ENCODE measurements around the gene IMMP1L. TPM values are rescaled to one million over a fixed set of nuclear protein-coding genes. Genes with fewer than 3 reads are reported as not detected.

Gene IMMP1L
- total RNA-seq, 1 experiment from 2014 or later, result 31.4 TPM

DNA sequence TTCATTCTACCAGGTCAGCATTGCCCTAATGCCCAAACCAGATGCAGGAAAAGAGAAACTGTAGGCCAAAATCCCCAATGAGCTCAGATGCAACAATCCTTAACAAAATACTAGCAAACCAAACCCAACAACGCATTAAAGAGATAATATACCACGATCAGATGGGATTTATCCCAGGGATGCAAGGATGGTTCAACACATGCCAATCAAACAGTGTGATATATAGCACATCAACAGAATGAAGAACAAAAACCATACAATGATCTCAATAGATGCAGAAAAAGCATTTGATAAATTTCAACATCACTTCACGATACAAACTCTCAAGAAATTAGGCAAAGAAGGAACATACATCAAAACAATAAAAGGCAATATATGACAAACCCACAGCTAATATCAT lies 45.0 kb downstream of the IMMP1L start:
- Histone ChIP-seq H3F3A (ENCODE audit: low read length, unreplicated experiment) (no peaks in the 10 kb centered on the region), H3K4me1 (ENCODE audit: insufficient read depth, low read length) (no peaks in the 10 kb centered on the region), H3K27ac (ENCODE audit: low read length) (no peak overlapping the region), H3K27me3 (ENCODE audit: low read length) (no peaks in the 10 kb centered on the region), H3K4me3 (ENCODE audit: low read length) (no peak overlapping the region), H2AFZ (ENCODE audit: low read length) (no peak overlapping the region), H3K9me2 (replicated peaks; ENCODE audit: low read length) (no peaks in the 10 kb centered on the region), H3K36me3 (ENCODE audit: low read depth, low read length) (peaks cover 24% of the 10 kb centered on the region; the same call in 1 of the 2 replicates), H3K9me3 (ENCODE audit: low read length) (no peaks in the 10 kb centered on the region), H3K4me2 (ENCODE audit: low read length) (no peak overlapping the region), H4K20me1 (ENCODE audit: low read length) (no peaks in the 10 kb centered on the region), H3K79me2 (ENCODE audit: low read length) (no peaks in the 10 kb centered on the region), H3K9ac (ENCODE audit: low read length) (no peak overlapping the region)
- intact Hi-C loops (cut with micrococcal nuclease), result no loop called here
- no TSS peak for BruUV-seq (replicated peaks)
- ChIA-PET CTCF (no interaction called here), POLR2A (ENCODE audit: unreplicated experiment) (no interaction called here)
- DNase-seq, result no peak
- no peak for ATAC-seq
- TF ChIP-seq EZH2 (IDR thresholded peaks at IDR 0.05; ENCODE audit: low read length, unreplicated experiment) (no peak), EZH2phosphoT487 (IDR thresholded peaks at IDR 0.05; ENCODE audit: borderline replicate concordance, low read length) (no peak)
- TF ChIP-seq, protein P1, sequence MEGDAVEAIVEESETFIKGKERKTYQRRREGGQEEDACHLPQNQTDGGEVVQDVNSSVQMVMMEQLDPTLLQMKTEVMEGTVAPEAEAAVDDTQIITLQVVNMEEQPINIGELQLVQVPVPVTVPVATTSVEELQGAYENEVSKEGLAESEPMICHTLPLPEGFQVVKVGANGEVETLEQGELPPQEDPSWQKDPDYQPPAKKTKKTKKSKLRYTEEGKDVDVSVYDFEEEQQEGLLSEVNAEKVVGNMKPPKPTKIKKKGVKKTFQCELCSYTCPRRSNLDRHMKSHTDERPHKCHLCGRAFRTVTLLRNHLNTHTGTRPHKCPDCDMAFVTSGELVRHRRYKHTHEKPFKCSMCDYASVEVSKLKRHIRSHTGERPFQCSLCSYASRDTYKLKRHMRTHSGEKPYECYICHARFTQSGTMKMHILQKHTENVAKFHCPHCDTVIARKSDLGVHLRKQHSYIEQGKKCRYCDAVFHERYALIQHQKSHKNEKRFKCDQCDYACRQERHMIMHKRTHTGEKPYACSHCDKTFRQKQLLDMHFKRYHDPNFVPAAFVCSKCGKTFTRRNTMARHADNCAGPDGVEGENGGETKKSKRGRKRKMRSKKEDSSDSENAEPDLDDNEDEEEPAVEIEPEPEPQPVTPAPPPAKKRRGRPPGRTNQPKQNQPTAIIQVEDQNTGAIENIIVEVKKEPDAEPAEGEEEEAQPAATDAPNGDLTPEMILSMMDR (conservative IDR thresholded peaks at IDR 0.05; ENCODE audit: low read depth, low read length), result no peak

DNA sequence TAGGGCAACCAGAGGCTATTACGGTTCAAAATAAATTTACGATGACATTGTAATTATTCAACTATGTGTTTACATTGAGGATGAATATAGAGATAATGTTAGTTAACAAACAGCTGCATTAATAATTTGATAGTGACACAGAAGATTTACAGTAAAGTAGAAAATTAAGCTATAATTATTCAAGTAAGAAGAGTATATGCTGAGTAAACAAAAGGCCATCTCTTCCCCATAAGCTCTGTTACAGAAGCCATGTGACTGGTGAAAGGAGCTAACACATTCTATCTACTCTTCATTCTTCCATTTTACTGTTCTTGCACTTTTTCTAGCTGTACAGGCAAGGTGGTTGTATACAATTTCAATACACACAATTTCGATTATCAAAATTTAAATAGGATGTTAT lies 54.2 kb downstream of the IMMP1L start:
- no peaks in the 10 kb centered on the region for H3K79me2 ChIP-seq (ENCODE audit: low read length)
- no peaks in the 10 kb centered on the region for H3K27me3 ChIP-seq (ENCODE audit: low read length)
- no peaks in the 10 kb centered on the region for H3K4me1 ChIP-seq (ENCODE audit: insufficient read depth, low read length)
- TF ChIP-seq, protein P1 (conservative IDR thresholded peaks at IDR 0.05; ENCODE audit: low read depth, low read length), result no peak
- TF ChIP-seq EZH2 (IDR thresholded peaks at IDR 0.05; ENCODE audit: low read length, unreplicated experiment) (no peak), EZH2phosphoT487 (IDR thresholded peaks at IDR 0.05; ENCODE audit: borderline replicate concordance, low read length) (no peak)
- intact Hi-C loops (cut with micrococcal nuclease), result no loop called here
- 0 out of 2 replicates have a peak, but pooled peaks cover 7% of the 10 kb centered on the region for H3K36me3 ChIP-seq (ENCODE audit: low read depth, low read length)
- H2AFZ ChIP-seq (ENCODE audit: low read length), result no peak overlapping the region
- no peaks in the 10 kb centered on the region for H3K9me2 ChIP-seq (replicated peaks; ENCODE audit: low read length)
- no TSS peak for BruUV-seq (replicated peaks)
- DNase-seq, result no peak
- H3K9me3 ChIP-seq (ENCODE audit: low read length), result no peaks in the 10 kb centered on the region
- ATAC-seq, result no peak
- H3K4me2 ChIP-seq (ENCODE audit: low read length), result no peak overlapping the region
- CTCF ChIA-PET, result no interaction called here
- no peaks in the 10 kb centered on the region for H4K20me1 ChIP-seq (ENCODE audit: low read length)
- POLR2A ChIA-PET (ENCODE audit: unreplicated experiment), result interaction anchor here (0.5 kb wide), 1 partner anchor 37 kb away, joined by 3 read pairs; no protein-coding TSS in a partner anchor
- no peaks in the 10 kb centered on the region for H3F3A ChIP-seq (ENCODE audit: low read length, unreplicated experiment)
- H3K27ac ChIP-seq (ENCODE audit: low read length), result no peak overlapping the region
- no peak overlapping the region for H3K9ac ChIP-seq (ENCODE audit: low read length)
- no peak overlapping the region for H3K4me3 ChIP-seq (ENCODE audit: low read length)

DNA sequence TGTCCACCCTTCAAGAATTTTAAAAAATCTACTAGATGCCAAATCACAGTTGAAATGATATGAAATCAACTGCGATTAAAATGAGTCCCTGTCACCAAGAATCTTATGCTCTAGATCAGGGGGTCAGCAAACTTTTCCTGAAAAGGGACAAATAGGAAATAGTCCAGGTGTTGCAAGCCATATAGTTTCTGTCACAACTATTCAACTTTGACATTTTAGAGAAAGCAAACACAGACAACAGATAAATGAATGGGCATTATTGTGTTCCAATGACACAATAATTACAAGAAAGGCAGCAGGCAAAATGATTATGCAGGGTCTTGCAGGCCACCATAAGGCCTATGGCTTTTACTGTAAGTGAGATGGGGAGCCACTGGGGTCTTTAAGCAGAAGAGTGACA lies 58.6 kb downstream of the IMMP1L start:
- POLR2A ChIA-PET (ENCODE audit: unreplicated experiment), result no interaction called here

More for the DNA sequence above, 58.6 kb downstream of the IMMP1L start:
- Histone ChIP-seq H3K79me2 (ENCODE audit: low read length) (no peaks in the 10 kb centered on the region), H3K4me3 (ENCODE audit: low read length) (no peak overlapping the region), H3K9me3 (ENCODE audit: low read length) (no peaks in the 10 kb centered on the region), H3K36me3 (ENCODE audit: low read depth, low read length) (0 out of 2 replicates have a peak, but pooled peaks cover 7% of the 10 kb centered on the region), H4K20me1 (ENCODE audit: low read length) (no peaks in the 10 kb centered on the region), H3K9ac (ENCODE audit: low read length) (no peak overlapping the region), H3F3A (ENCODE audit: low read length, unreplicated experiment) (no peaks in the 10 kb centered on the region), H2AFZ (ENCODE audit: low read length) (no peak overlapping the region), H3K4me1 (ENCODE audit: insufficient read depth, low read length) (no peaks in the 10 kb centered on the region), H3K27me3 (ENCODE audit: low read length) (no peaks in the 10 kb centered on the region), H3K4me2 (ENCODE audit: low read length) (no peak overlapping the region), H3K9me2 (replicated peaks; ENCODE audit: low read length) (no peaks in the 10 kb centered on the region), H3K27ac (ENCODE audit: low read length) (no peak overlapping the region)
- no peak for DNase-seq
- intact Hi-C loops (cut with micrococcal nuclease), result no loop called here
- ATAC-seq, result no peak
- CTCF ChIA-PET, result no interaction called here
- BruUV-seq (replicated peaks), result no TSS peak
- no peak for TF ChIP-seq EZH2phosphoT487 (IDR thresholded peaks at IDR 0.05; ENCODE audit: borderline replicate concordance, low read length)
- no peak for TF ChIP-seq EZH2 (IDR thresholded peaks at IDR 0.05; ENCODE audit: low read length, unreplicated experiment)
- TF ChIP-seq, protein P1 (conservative IDR thresholded peaks at IDR 0.05; ENCODE audit: low read depth, low read length), result no peak
